ENCODE results near the gene PTAR1. TPM values are rescaled to one million over a fixed set of nuclear protein-coding genes. Genes with fewer than 3 reads are reported as not detected.
A peak's percentile ranks its signal among the peaks of the same experiment; 100 is the strongest.
"Not testable (repeated sequence)": the region's sequence is repeated elsewhere in the genome, so short reads cannot be mapped to it uniquely, and the experiment has no call there.

PTAR1 gene, protein sequence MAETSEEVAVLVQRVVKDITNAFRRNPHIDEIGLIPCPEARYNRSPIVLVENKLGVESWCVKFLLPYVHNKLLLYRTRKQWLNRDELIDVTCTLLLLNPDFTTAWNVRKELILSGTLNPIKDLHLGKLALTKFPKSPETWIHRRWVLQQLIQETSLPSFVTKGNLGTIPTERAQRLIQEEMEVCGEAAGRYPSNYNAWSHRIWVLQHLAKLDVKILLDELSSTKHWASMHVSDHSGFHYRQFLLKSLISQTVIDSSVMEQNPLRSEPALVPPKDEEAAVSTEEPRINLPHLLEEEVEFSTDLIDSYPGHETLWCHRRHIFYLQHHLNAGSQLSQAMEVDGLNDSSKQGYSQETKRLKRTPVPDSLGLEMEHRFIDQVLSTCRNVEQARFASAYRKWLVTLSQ
- total RNA-seq = 43.5 and 81.2 TPM in 2 replicates

DNA sequence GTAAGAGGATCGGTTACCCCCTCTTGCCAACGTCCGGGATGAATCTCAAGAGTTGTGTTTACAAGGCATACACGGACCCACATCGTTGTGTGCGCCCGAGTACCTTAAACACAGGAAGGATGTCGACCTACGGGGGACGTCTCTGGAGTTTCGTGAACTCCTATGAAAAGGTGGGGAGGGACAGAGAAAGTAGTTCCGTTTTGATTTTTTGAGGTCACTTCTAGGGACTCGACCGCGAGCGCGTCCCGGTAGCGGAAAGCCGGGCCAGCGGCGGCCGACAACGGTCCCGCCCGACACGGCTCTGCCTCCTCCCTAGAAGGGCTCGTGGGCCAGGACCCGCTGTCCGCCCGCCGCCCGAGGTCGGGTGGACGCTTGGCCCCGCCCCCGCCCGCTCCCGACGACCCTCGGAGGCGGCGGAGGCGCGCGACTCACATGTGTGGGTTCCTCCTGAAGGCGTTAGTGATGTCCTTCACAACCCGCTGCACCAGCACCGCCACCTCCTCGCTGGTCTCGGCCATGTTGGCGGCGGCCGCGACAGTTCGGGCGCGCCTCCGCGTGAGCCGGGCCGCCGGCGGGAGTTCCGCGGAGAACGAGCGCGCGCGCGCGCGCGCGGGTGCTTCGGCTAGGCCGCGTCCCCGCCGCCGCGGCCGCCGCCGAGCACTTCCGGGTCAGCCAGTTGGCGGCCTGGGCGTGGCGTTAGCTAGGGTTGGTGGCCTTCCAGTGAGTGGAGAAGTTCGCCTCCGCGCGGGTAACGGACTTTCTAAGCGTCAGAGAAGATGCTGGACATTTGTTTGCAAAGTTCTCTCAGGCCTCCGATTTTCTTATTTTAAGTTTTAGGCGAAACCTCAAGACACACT, at the start of gene PTAR1:
TSS of gene PTAR1 (minus strand) at position 591 of the 857 bp plus-strand sequence. CDS start at position 518, 73 bp downstream.
- DNase-seq (ENCODE audit: low read depth, low spot score) = peak; percentile 61

DNA sequence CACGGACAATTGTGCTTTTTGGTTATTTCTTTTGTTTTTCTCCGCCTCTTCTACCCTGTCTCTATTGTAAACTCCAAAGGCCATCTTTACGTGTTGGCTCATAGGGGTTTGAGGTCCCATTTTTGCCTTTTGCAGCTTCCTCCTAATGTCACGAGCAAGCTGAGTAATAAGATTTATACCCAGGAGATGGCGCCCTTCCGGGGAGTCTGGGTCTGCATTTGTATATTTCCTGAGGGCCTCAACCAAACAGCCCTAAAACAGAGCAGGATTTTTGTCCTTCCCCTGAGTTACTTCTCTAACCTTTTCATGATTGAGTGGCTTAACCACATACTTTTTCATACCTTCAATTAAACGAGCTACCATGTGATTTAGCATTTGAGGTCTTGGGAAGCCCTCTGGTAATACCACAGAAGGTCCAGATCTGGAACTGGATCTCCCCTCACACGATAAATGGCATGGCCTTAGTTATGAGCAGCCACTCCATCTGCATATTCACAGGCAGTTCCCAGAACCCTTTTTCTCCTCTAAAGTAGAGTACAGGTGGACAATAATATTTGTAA, 49.6 kb upstream of the PTAR1 start:
- no peak for DNase-seq (ENCODE audit: low read depth, low spot score)

DNA sequence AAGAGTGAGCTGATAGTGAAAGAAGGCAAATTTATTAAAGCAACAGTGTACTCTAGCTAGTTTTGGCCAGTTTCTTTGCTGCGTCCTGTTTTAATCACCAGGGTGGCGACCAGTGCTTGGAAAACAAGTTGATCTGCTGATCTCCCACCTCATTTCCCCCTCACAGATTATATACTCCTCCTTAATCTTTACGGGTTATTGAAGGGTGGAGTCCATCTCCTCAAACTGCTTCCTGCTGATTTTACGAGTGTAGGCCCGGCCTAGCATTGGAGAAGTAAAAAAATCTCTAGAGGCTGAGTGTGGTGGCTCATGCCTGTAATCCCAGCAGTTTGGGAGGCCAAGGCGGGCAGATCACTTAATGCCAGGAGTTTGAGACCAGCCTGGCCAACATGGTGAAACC, 46.8 kb upstream of the PTAR1 start:
- no peak for DNase-seq (ENCODE audit: low read depth, low spot score)

DNA sequence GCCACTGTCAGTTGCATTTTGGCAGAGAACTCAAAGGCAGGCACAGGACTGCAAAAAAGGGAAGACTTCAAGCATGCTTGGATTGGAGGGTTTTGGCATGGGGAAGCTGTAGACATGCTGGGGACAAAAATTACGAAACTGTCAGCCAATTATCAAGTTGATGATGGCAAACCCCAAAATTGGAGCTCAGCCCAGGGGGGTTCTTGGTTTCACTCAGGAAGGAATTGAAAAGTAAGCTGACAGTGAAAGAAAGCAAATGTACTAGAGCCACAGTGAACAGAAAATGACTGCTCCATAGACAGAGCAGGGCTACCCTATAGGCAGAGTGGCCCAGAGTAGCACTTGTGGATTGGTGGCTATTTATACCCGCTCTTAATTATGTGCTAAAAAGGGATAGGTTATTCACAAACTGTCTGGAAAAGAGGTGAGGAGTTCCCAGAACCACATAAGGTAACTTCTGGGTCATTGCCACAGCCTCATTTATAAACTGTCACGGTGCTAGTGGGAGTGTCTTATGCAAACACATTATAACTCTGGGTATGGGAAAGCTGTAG, 46.2 kb upstream of the PTAR1 start:
- DNase-seq (ENCODE audit: low read depth, low spot score) = no peak

DNA sequence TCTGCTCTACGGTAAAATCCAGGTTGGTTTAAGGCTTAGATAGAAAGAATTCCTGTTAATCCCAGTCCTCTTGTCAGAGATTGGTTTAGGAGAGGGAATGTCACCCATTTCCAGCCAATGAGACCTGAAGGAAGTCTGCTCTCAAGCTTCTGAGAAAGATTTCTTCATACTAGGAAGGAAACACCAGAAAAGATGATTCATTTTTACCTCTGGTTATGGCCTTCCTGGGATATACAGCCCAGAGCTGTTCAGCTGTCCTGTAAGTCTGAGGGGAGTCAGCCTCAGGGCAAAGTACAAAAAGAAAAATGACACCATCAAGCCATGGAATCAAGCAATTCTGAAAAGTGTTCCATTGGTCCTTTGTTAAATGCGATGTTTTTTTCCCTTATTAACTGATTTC, 42.2 kb upstream of the PTAR1 start:
- no peak for DNase-seq (ENCODE audit: low read depth, low spot score)

DNA sequence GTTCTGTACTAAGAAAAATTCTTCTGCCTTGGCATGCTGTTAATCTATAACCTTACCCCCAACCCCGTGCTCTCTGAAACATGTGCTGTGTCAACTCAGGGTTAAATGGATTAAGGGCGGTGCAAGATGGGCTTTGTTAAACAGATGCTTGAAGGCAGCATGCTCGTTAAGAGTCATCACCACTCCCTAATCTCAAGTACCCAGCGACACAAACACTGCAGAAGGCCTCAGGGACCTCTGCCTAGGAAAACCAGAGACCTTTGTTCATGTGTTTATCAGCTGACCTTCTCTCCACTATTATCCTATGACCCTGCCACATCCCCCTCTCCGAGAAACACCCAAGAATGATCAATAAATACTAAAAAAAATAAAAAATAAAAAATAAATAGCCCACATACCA, 40.2 kb upstream of the PTAR1 start:
- not testable (repeated sequence) for DNase-seq (ENCODE audit: low read depth, low spot score)

DNA sequence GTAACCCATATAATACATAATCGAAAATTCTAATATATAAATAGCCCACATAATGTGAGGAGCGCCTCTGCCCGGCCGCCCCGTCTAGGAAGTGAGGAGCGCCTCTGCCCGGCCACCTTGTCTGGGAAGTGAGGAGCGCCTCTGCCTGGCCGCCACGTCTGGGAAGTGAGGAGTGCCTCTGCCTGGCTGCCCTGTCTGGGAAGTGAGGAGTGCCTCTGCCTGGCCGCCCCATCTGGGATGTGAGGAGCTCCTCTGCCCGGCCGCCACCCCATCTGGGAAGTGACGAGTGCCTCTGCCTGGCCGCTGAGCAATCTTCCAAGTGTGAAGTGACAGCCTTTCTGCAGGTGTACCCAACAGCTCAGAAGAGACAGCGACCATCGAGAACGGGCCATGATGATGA, 39.7 kb upstream of the PTAR1 start:
- not testable (repeated sequence) for DNase-seq (ENCODE audit: low read depth, low spot score)

DNA sequence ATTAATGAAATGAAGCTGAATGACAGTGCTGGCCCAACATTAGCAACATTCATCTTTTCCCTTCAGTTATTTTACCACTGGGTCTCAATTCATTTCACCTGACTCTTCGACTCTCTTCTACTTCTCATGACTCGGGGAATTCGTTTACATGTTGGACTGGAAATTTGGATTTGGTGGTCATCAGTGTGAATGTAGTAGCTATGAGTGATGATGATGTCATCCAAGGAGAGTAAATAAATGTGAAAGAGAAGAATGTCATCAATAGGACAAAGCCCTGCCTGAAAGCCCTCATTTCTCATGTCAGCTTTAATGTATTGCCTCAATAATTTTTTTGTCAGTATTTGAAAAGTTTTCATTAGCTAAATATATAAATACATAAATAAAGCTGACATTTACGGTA, 38.9 kb upstream of the PTAR1 start:
- no peak for DNase-seq (ENCODE audit: low read depth, low spot score)

DNA sequence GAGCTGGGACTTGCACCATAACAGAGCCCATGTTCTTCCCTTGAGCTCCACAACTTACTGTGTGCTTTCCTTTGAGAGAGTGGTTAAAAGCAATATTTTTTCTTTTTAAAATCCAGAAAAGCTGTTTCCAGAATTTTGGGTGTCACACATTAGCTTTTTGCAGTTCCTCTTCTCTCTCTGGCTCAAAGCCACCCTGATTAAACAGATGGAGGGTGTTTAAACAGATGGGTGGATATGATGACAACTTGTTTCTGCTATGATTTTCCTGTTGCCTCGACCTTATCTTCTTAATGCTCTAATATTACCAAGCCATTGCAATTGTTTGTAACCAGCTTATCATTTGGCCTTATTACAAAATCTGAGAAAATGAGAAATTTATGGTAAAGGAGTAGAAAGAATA, 37.9 kb upstream of the PTAR1 start:
- no peak for DNase-seq (ENCODE audit: low read depth, low spot score)

DNA sequence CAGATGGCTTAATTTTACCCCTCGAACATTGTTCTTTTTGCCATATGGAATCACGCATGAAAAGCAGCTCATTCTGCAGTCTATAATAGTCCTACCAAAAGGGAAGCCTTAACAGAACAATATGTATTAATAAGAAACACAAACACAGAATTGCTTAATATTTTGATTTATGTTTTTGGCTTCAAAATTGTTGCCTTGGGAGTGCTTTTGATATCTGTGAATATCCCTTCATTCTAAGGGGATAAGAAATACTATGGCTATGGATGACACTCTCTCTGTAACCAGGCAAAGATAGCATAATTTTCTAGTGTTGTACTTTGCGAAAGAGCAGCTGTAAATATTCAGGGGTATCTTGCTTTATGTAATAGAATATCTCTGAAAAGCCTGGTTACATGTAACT, 34.5 kb upstream of the PTAR1 start:
- DNase-seq (ENCODE audit: low read depth, low spot score) = no peak

DNA sequence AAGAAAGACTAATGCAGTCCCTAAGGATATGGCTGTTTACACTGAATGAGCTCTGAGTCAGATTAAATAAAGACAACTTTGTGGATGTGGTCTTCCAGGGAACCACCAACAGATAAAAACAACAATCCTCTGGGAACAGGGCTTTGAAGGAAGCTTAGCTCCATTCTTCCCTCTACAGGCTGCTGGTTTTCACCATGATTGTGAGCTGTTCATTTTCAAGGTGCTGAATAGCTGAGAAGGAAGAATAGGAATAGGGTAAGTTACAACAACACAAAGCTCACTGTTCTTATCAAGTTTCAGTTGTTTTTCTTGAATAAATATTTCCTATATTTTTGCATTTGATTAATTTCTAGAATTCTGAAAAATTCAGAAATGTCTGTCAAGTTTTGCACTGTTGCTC, 25.9 kb upstream of the PTAR1 start:
- DNase-seq (ENCODE audit: low read depth, low spot score) = no peak

DNA sequence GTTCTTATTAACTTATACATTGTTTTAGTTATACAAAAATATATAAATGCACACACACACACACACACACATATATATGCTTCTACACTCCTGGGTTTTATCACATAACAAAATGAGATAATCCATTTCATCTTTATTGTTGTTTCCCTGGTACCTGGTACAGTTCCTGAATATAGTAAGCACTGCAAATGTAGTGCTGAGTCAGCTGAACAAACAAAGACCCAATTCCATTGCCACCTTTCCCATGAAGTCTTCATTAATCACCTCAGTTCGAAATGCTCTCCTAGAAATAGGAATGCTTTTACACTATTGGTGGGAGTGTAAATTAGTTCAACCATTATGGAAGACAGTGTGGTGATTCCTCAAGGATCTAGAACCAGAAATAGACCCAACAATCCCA, 13.4 kb upstream of the PTAR1 start:
- no peak for DNase-seq (ENCODE audit: low read depth, low spot score)

DNA sequence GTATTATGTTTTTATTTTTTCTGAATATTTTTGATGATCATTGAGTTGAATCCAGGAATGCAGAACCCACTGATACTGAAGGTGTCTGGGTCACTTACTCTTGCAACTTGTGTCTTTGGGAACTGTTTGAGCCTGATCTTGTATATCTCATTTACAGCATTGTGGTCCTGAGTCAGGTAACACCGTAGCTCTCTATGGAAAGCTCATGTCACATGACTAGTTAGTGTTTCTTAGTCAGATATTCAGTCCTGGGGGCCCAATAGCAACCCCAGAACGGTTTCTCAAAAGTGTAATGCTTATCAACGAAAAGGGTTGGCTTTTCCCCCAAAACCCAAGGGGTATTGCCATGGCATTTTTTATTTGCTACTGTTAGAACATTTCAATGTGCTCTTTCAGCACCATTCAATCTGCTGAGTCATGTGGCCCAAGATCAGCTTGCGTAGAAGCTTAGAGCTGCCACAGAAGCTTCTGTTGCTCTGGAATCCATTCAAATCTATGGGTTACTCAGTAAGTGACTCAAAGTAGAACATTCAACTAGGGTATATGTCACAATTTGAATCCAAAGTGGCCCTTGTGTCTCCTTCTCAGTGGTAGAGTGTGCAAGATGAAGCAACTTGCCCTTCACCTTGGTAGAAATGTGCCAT, 12.1 kb upstream of the PTAR1 start:
- no peak for DNase-seq (ENCODE audit: low read depth, low spot score)

DNA sequence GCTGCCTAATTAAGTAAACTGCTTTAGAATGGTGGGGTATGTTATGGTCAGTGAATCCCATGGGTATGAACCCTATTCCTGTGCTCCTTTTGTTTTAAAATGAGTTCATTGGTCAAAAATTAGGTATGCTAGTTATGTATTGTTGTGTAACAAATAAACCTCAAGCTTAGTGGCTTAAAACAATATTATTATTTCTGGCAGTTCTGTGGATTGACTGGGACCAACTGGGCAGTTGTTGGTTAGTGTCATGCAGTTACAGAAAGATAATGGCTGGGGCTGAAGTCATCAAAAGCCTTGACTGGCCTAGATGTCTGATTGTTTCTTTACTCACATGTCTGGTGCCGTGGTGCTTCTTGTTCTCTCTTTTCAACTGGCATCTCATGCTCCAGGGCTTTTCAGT, 8.9 kb upstream of the PTAR1 start:
- no peak for DNase-seq (ENCODE audit: low read depth, low spot score)

DNA sequence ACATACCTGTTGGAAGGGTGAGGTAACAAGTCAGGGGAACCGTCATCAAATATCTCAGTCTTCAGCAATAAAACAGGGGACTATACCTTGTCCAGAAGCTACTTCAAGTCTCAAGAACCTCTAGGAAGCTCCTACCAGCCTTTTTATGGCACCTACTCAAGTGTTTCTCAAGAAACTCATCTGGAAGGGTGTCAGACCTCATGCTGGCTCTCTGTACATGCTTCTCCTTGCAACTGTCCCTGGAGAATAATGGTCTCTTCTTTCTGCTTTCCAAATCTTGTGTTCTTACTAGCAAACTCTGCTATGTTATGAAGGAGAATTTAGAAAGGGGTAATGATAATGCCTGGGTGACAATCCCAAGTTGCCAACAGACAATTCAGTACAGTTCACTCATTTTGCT, 8.3 kb upstream of the PTAR1 start:
- no peak for DNase-seq (ENCODE audit: low read depth, low spot score)

DNA sequence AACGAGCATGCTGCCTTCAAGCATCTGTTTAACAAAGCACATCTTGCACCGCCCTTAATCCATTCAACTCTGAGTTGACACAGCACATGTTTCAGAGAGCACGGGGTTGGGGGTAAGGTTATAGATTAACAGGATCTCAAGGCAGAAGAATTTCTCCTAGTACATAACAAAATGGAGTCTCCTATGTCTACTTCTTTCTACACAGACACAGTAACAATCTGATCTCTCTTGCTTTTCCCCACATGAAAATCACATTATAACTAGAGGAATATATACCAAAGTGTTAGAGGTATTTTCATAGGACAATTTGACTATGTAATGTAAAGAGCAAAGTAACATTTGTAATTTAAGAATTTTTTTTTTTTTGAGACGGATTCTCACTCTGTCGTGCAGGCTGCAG, 4.1 kb upstream of the PTAR1 start:
- DNase-seq (ENCODE audit: low read depth, low spot score) = not testable (repeated sequence)

DNA sequence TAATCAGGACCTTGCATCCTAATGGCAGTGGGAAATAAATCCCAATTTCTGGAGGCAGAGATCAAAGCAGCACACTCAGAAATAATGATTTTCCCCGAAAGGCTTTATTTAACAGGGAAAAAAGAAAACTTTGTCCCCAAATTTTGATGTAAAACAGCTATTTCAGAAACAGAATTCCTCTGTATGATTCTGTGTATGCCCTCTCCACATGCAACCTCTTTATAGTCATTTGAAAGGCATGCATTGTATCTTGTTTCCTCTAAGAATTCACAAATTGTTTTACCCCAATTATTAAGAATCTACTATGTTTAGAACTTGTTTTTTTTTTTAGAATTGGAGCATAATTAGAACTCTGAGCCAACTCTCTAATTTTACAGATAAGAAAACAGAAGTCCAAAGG, 2.7 kb upstream of the PTAR1 start:
- no peak for DNase-seq (ENCODE audit: low read depth, low spot score)

DNA sequence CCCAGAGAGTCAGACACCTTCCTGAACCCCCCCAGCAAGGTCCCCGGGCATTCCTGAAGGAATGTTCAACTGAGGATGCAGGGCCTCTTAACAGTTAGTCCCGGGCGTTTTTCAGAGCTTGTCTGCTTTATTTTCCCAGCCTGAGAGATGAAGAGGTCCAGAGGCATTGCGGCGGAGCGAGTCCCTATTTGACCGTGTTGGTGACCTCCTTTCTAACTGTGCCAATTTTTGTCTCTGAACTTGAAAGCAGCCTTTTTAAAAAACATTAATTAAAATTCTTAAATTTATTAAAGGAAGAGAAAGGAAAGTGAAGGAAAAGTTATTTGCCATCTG, 433 bp upstream of the PTAR1 start:
- no peak for DNase-seq (ENCODE audit: low read depth, low spot score)

DNA sequence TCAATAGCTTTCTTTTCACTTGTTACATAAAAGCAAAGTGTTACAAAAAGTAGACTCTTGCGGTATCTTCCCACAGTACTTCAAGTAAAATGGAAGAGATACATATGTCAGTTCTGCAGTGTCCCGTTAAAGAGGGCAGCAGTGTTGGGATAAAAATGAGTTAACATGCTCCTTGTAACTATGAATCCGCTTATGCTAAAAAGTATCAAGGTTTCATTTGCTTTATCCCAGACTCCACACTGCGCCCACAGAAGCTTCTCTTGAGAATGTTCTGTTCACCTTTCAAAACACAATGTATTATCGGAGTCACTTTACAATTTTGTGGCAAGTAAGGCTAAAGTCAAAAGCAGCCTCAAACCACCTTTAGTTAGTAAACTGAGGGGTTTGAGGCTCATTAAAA, 790 bp downstream of the PTAR1 start:
- no peak for DNase-seq (ENCODE audit: low read depth, low spot score)

DNA sequence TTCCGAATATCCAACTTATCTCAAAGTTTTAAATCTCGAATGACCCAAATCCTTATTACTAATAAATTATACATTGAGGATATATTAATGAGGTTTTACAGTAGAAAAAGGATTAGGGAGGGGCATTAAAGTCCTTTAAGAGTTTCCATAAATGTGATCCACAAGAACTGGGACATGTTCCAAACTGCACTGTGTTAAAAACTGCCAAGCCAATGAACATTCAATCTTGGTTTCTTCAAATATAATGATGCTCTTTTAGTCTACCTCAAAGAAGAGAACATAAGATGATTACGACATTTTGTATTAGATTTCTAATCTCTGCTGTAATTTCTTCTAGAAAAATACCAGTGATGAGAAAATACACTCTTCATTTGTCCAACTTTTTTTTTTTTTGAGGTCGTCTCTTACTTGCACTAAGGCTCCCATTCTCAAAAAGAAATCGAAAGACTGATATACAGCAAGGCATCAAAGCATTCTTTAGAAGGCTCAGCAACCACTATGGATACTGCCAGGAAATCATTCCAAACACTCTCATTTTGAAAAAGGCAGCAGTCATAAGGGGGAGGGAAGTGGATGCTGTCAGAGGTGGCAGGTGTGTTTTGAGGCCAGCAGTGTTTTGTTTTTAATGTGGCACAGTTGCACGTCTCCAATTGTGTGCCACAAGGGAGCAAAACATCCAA, 1.7 kb downstream of the PTAR1 start:
- DNase-seq (ENCODE audit: low read depth, low spot score) = no peak

DNA sequence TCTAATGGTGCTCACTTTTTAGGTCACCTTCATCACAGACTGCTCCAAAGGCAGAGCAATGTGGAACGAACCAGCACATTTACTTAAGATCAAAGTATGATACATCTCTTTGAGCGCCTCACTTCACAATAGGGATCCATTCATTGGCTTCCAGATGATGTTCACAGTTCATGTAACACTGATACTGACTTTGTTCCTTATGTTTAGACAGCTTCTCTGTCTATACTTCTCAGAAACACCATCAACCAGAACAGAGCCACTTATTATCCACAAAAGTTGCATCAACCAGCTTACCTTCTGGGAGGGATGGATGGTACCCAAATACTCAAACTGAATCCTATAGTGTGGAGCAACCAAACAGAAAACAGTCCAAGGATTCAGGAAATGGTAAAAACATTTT, 4.6 kb downstream of the PTAR1 start:
- no peak for DNase-seq (ENCODE audit: low read depth, low spot score)

Measured in pulmonary artery endothelial cell (primary cell).